Effector memory CD4-positive, alpha-beta T cell (primary cell): ENCODE data around the gene NUP210L.

Experiments used
- DNase-seq, 3 donors: peaks; one replicate each; pipeline ENCODE4 v3.0.0-alpha.2; 2020
- H3K27ac ChIP-seq: 2 replicates; pipeline ENCODE4 v1.7.0; 2013; ENCODE audit warnings: mild to moderate bottlenecking, low read length, moderate library complexity; ENCODE audit not compliant: insufficient read depth, poor library complexity, severe bottlenecking
- H3K27me3 ChIP-seq: replicated peaks from 2 replicates; pipeline ENCODE4 v1.7.0; 2013; ENCODE audit warnings: mild to moderate bottlenecking, low read length; ENCODE audit not compliant: insufficient read depth, control insufficient read depth, poor library complexity, severe bottlenecking
- H3K36me3 ChIP-seq: 2 replicates; pipeline ENCODE4 v1.7.0; 2013; ENCODE audit warnings: mild to moderate bottlenecking, low read length, moderate library complexity; ENCODE audit not compliant: control insufficient read depth, insufficient read depth
- H3K4me1 ChIP-seq: 2 replicates; pipeline ENCODE4 v1.7.0; 2013; ENCODE audit warnings: low read length, mild to moderate bottlenecking; ENCODE audit not compliant: control insufficient read depth, insufficient read depth, poor library complexity, severe bottlenecking
- H3K4me3 ChIP-seq: 2 replicates; pipeline ENCODE4 v1.7.0; 2013; ENCODE audit warnings: low read length, low read depth, mild to moderate bottlenecking; ENCODE audit not compliant: insufficient read depth, poor library complexity, severe bottlenecking
- H3K9me3 ChIP-seq: 2 replicates; pipeline ENCODE4 v1.7.0; 2013; ENCODE audit warnings: mild to moderate bottlenecking, low read length, moderate library complexity; ENCODE audit not compliant: control insufficient read depth
- total RNA-seq, 3 donors: gene quantifications; one replicate each; lab custom pipeline; 2026; lab: John Stamatoyannopoulos, UW

Gene NUP210L
- 0.39 to 0.78 (median 0.52) reads per million in 3 donors for total RNA-seq

DNA sequence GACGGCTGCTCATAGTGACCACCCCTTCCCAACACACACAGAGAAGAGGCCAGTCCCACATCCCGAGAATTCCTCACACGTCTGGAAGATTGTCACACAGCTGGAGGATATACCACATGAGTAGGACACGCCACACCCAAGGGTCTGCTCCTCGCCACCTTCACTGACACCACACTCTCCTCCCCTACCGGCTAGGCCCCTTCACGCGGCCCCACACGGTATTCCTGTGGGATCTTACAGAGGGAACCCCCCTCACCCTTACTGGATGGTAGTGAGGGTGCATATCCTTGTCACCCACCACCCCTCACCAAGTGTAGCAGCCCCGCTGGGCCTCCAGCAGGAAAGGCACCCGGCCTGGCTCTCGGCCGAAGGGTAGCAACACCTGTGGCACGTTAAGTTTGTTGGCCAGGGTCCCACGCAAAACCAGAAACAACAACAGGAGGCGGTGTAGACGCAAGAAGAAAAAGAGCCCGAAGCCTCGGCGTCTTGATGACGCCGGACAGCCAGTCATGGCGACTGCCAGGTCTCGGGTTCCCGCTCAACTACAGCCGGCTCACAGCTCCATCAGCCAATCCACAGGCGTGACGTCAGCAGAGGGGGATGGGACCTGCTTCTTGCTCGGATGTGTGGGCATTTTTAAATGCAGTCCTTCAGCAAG lies at the start of gene NUP210L:
NUP210L (minus strand) TSS at position 540 of the 658 bp plus-strand sequence.
- Histone ChIP-seq H3K9me3 (no peaks in the 10 kb centered on the region), H3K27me3 (no peaks in the 10 kb centered on the region), H3K27ac (peak within 1 kb of the TSS; percentile 23), H3K4me1 (peaks cover 24% of the 10 kb centered on the region), H3K4me3 (no peak within 1 kb of the TSS), H3K36me3 (peaks cover 17% of the 10 kb centered on the region)
- DNase-seq: no peak

DNA sequence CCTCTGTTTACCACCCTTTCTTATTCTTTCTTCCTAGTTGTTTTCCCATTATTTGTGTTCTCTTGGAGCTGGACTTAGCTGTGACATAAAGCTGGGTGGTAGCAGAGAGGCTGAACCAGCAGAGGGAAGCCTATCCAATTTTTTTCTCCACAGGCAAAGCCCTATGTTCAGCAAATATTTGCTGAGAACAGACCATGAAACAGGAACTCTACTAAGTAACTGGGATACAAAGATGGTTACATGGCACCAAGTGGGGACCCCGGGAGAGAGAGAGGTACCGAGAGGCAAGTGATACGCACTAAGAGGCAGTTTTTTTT lies 44.6 kb upstream of the NUP210L start:
- no peaks in the 10 kb centered on the region for H3K27me3 ChIP-seq
- H3K4me3 ChIP-seq: no peak overlapping the region
- no peak overlapping the region for H3K27ac ChIP-seq
- DNase-seq: no peak
- no peaks in the 10 kb centered on the region for H3K36me3 ChIP-seq
- no peaks in the 10 kb centered on the region for H3K9me3 ChIP-seq
- H3K4me1 ChIP-seq: no peaks in the 10 kb centered on the region

DNA sequence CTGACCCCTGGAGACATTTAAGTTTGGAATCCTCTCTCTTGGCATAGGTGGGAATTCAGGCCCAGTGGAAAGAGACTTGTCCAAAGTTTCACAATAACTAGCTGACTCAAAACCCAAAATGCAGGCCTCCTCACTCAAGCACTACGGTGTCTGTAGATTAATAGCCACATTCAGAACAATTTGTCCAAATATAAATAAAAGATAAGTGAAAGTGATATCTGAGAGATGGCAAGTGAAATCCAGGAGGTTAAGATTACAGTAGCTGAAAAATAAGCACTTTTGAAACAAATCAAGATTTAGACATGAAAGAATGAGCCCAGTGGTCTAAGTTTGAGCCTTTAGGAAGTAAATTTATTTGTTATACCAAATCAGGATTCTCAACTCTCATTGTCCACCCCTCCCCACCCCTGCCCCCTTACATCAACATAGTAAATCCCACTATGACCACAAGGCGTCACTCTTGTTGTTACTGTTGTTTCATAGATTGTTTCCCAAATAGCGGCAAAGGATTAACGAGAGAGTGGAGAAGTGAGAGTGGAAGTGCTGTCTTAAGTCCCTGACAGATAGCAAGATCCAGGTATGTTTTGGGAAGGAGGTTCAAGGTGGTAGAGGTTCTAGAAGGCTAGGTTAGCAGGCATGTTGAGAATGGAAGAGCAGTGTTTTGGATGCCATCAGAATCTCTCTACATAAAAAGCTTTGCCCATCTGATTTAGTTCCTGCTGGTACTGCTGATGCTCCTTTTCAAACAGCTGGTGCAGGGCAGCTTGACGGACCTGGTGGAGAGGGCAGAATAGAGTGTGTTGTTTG lies 44.1 kb upstream of the NUP210L start:
- no peaks in the 10 kb centered on the region for H3K4me1 ChIP-seq
- H3K27me3 ChIP-seq: no peaks in the 10 kb centered on the region
- H3K9me3 ChIP-seq: no peaks in the 10 kb centered on the region
- peak in 2 of 3 donors; percentile 11 to 26 for DNase-seq
- no peak overlapping the region for H3K27ac ChIP-seq
- H3K36me3 ChIP-seq: no peaks in the 10 kb centered on the region
- H3K4me3 ChIP-seq: no peak overlapping the region

DNA sequence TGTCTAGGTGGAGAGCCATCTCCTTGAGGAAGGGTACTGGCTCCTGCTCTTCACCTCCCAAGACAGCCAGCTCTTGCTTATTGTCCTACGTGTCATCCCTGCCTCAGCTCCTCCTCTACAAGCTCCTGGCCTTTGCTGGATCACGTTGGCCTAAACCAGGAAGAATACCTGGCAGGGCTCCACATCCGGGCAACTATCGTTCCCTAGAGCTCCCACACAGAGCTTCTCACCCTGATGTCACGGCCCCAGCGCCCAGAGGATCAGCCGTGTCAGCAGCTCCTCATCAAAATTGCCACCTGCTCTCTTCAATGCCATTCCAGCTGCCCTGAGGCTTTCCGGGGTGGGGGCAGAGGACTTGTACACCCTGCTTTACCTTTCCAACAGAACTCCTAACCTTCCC lies 38.9 kb upstream of the NUP210L start:
- no peaks in the 10 kb centered on the region for H3K4me1 ChIP-seq
- H3K9me3 ChIP-seq: no peaks in the 10 kb centered on the region
- H3K27me3 ChIP-seq: no peaks in the 10 kb centered on the region
- DNase-seq: no peak
- H3K4me3 ChIP-seq: no peak overlapping the region
- no peak overlapping the region for H3K27ac ChIP-seq
- no peaks in the 10 kb centered on the region for H3K36me3 ChIP-seq

DNA sequence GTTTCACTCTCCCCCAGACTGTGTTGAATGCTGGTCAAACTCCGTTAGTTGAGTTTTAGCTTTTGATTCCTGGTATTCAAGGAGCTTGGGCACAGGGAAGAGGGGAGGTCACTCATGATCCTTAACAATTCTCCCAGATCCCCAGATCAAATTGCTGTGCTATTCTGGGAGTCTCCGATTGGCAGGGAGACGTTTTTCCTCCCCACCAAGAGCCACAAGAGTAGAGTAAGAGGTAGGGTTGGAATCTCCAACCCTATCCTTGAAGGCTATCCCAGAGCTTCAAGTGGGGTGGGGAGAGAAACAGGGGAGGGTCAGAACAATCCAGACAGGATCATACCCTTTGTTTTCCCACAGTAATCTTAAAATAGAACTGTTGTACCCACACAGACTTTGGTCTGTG lies 37.6 kb upstream of the NUP210L start:
- Histone ChIP-seq H3K4me1 (no peaks in the 10 kb centered on the region), H3K27me3 (no peaks in the 10 kb centered on the region), H3K27ac (no peak overlapping the region), H3K9me3 (no peaks in the 10 kb centered on the region), H3K36me3 (no peaks in the 10 kb centered on the region), H3K4me3 (no peak overlapping the region)
- DNase-seq: no peak

DNA sequence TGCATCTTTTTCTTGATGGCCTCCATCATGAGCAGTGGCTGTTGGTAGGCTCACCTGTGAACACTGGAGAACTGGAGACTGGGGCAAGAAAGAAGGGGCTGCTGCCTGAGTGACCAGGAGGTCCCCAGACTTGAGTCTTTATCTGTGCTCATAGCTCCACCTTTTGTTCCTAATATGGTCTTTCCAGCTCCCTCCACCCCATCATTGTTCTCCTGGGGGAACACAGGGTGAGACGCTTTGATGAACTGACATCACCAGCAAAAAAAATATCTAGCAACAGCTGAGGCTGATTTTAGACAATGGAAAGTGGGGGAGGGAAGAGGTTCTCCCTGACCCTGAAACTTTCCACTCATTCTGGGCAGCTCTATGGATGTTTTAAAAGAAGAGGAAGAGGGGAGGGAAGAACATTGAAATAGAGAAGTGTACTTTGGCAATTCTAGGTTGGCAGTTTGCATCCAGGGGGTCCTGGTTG lies 37.2 kb upstream of the NUP210L start, which contains the start of gene TPM3:
TPM3 (minus strand) TSS at position 111 of the 472 bp plus-strand sequence; CDS start at position 29, 82 bp downstream.
- Histone ChIP-seq H3K27ac (no peak within 1 kb of the TSS), H3K27me3 (no peaks in the 10 kb centered on the region), H3K4me1 (no peaks in the 10 kb centered on the region), H3K9me3 (no peaks in the 10 kb centered on the region), H3K4me3 (no peak within 1 kb of the TSS), H3K36me3 (no peaks in the 10 kb centered on the region)
- DNase-seq: no peak

DNA sequence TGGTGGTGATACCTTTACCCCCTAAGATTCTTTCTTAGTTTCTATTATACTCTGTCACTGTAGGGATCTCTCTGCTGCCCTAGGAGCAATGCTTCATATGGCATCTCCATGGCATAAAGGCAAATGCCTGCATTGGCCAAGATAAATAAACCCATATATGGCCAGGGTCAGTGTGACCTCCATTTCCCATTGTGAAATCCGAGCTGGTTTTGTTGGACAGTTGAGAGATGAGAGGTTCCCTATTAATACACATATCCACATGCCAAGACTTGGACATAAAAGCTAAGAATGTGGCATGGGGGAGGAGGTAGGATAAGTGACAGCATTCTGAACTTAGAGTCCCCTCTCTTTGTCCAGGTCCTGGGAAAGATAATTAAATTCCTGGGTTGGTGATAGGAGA lies 35.7 kb upstream of the NUP210L start:
- no peaks in the 10 kb centered on the region for H3K36me3 ChIP-seq
- H3K4me1 ChIP-seq: no peaks in the 10 kb centered on the region
- H3K4me3 ChIP-seq: no peak overlapping the region
- DNase-seq: no peak
- H3K27ac ChIP-seq: no peak overlapping the region
- no peaks in the 10 kb centered on the region for H3K9me3 ChIP-seq
- H3K27me3 ChIP-seq: no peaks in the 10 kb centered on the region

DNA sequence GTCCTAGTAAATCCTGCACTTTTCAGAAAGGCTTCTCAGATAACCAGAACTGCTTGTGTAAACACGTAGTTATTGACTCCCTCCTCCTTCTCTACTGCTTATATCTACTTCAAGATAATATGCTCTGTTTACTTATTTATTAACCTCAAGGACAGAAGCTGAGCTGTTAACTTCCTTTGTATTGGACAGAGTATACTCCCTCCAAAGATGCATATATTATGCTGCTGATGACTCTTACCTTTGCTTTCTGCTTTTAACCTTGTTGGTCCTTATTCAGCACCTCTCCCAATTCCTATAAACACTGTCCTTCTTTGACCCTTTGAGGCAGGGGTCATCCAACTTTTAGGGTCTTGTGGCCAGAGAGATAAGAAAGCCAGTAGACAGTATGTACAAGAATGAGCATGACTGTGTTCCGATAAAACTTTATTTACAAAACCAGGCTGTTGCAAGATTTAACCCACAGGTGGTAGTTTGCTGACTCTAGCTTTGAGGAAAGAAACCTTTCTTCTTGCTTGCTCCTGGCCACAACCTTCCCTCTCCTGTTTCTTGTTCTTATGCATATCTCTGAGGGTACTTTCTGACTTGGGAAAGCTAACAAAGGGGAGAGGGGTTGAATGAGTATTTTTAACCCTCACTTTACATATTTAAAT lies 32.1 kb upstream of the NUP210L start:
- no peaks in the 10 kb centered on the region for H3K27me3 ChIP-seq
- DNase-seq: no peak
- no peak overlapping the region for H3K4me3 ChIP-seq
- no peaks in the 10 kb centered on the region for H3K9me3 ChIP-seq
- no peak overlapping the region for H3K27ac ChIP-seq
- H3K36me3 ChIP-seq: no peaks in the 10 kb centered on the region
- H3K4me1 ChIP-seq: peaks cover 7% of the 10 kb centered on the region

DNA sequence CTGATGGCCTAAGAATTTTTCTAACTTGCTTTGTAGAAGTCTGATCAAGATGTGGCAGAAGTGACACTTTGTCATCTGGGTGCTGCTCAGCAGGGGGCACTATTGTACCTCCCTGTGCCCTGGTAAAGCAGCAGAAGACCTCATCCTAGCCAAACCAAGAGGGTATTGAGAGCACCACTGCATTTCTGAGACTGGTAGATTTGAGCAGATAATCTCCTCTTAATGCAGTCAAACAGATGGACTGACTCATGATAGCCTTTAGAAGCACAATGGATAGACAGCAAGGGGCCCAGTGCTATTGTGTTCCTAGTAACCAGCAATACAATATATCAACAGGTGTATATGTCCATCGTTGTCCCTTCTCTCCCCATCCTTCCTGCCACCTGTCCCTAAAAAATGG lies 31.3 kb upstream of the NUP210L start:
- H3K9me3 ChIP-seq: no peaks in the 10 kb centered on the region
- H3K27me3 ChIP-seq: no peaks in the 10 kb centered on the region
- no peaks in the 10 kb centered on the region for H3K36me3 ChIP-seq
- no peak overlapping the region for H3K27ac ChIP-seq
- peak; percentile 16 to 44 (median 38) for DNase-seq
- H3K4me3 ChIP-seq: no peak overlapping the region
- H3K4me1 ChIP-seq: peaks cover 10% of the 10 kb centered on the region
